Hepatocyte (in vitro differentiated cells): ENCODE measurements around the gene DBX1. TPM values are rescaled to one million over a fixed set of nuclear protein-coding genes. Genes with fewer than 3 reads are reported as not detected.

ENCODE experiments used
- DNase-seq: peaks from one replicate; pipeline ENCODE4 v3.0.0-alpha.2; 2016; ENCODE audit warnings: low spot score
- H2AFZ ChIP-seq: fragments of 200-600 bp; sonication (generic); 2 replicates; pipeline ENCODE4 v1.6.0; 2016; ENCODE audit warnings: antibody characterized with exemption, mild to moderate bottlenecking
- H3K27ac ChIP-seq: fragments of 200-600 bp; sonication (generic); 2 replicates; pipeline ENCODE4 v1.5.1; 2016; ENCODE audit warnings: mild to moderate bottlenecking
- H3K27me3 ChIP-seq: fragments of 200-600 bp; sonication (generic); 2 replicates; pipeline ENCODE4 v1.6.1; 2016
- H3K36me3 ChIP-seq: fragments of 200-600 bp; sonication (generic); replicated peaks from 2 replicates; pipeline ENCODE4 v1.5.1; 2016; ENCODE audit warnings: low read depth; ENCODE audit not compliant: insufficient read depth
- H3K4me1 ChIP-seq: fragments of 200-600 bp; sonication (generic); 2 replicates; pipeline ENCODE4 v1.5.1; 2016; ENCODE audit warnings: mild to moderate bottlenecking, moderate library complexity; ENCODE audit not compliant: insufficient read depth
- H3K4me2 ChIP-seq: fragments of 200-600 bp; sonication (generic); 2 replicates; pipeline ENCODE4 v1.6.0; 2016
- H3K4me3 ChIP-seq: fragments of 200-600 bp; sonication (generic); 2 replicates; pipeline ENCODE4 v1.5.1; 2016; ENCODE audit warnings: mild to moderate bottlenecking
- H3K79me2 ChIP-seq: fragments of 200-600 bp; sonication (generic); 2 replicates; pipeline ENCODE4 v1.6.0; 2017; ENCODE audit warnings: mild to moderate bottlenecking
- H3K9me2 ChIP-seq: fragments of 200-600 bp; sonication (generic); replicated peaks from 2 replicates; pipeline ENCODE4 v1.6.0; 2017; ENCODE audit warnings: mild to moderate bottlenecking; ENCODE audit not compliant: insufficient read depth
- H3K9me3 ChIP-seq: fragments of 200-600 bp; sonication (generic); 2 replicates; pipeline ENCODE4 v1.5.1; 2016; ENCODE audit warnings: low read depth, mild to moderate bottlenecking
- H4K20me1 ChIP-seq: fragments of 200-600 bp; sonication (generic); 2 replicates; pipeline ENCODE4 v1.6.0; 2016; ENCODE audit warnings: mild to moderate bottlenecking; ENCODE audit not compliant: insufficient read depth, poor library complexity, severe bottlenecking
- CTCF ChIP-seq: fragments of 200-600 bp; sonication (generic); IDR thresholded peaks from 2 replicates; pipeline ENCODE4 v1.5.1; 2016; ENCODE audit warnings: antibody characterized with exemption, mild to moderate bottlenecking; ENCODE audit not compliant: poor library complexity
- EZH2 ChIP-seq: fragments of 200-600 bp; sonication (generic); IDR thresholded peaks from 2 replicates; pipeline ENCODE4 v1.6.1; 2016; ENCODE audit warnings: antibody characterized with exemption, mild to moderate bottlenecking, borderline replicate concordance
- EZH2phosphoT487 ChIP-seq: fragments of 200-600 bp; sonication (generic); IDR thresholded peaks from one replicate; pipeline ENCODE4 v1.6.1; 2018; ENCODE audit warnings: antibody characterized with exemption, mild to moderate bottlenecking, low read depth, moderate library complexity; ENCODE audit not compliant: unreplicated experiment, severe bottlenecking
- WGBS: methylation state at CpG from one replicate; pipeline ENCODE4 v1.1.6; 2016; ENCODE audit warnings: low lambda C conversion rate; ENCODE audit errors: missing lambda C conversion rate; 5-methylcytosine and 5-hydroxymethylcytosine counted together
- polyA plus RNA-seq: library from polyadenylated mRNA; unstranded; fragments of >200 nt; fragmentation: Nextera tagmentation; extraction: Ambion mirVana; gene quantifications from 2 replicates; pipeline ENCODE4 v1.2.1, GENCODE V29; 2016
- total RNA-seq: library from RNA; depleted of rRNA; stranded (reverse); fragments of >200 nt; gene quantifications from 2 replicates; pipeline ENCODE4 v1.2.3, GENCODE V29; 2014

The DBX1 gene
- total and polyA plus RNA-seq, 2 experiments from 2014 or later: not detected

- H3K27ac ChIP-seq: no peak overlapping the region
- DNase-seq: no peak
- H3K9me3 ChIP-seq: no peaks in the 10 kb centered on the region
- no peaks in the 10 kb centered on the region for H4K20me1 ChIP-seq
- no peaks in the 10 kb centered on the region for H3K79me2 ChIP-seq
- no peak overlapping the region for H2AFZ ChIP-seq
- no peaks in the 10 kb centered on the region for H3K4me1 ChIP-seq
- no peaks in the 10 kb centered on the region for H3K9me2 ChIP-seq
- H3K36me3 ChIP-seq: no peaks in the 10 kb centered on the region
- H3K27me3 ChIP-seq: peaks cover 9% of the 10 kb centered on the region
- 64% methylated on average over 2 of the region's 2 CpGs for WGBS
- TF ChIP-seq EZH2phosphoT487 (no peak), EZH2 (no peak), CTCF (no peak)
- no peak overlapping the region for H3K4me2 ChIP-seq
- H3K4me3 ChIP-seq: no peak overlapping the region
These were observed 31.9 kb upstream of the DBX1 start for GRCh38 chr11:20192151-20192550.

- no peak overlapping the region for H2AFZ ChIP-seq
- H3K4me1 ChIP-seq: no peaks in the 10 kb centered on the region
- TF ChIP-seq CTCF: no peak
- TF ChIP-seq EZH2phosphoT487: no peak
- TF ChIP-seq EZH2: no peak
- no peaks in the 10 kb centered on the region for H3K36me3 ChIP-seq
- no peak overlapping the region for H3K27ac ChIP-seq
- H3K27me3 ChIP-seq: peaks cover 25% of the 10 kb centered on the region
- H4K20me1 ChIP-seq: no peaks in the 10 kb centered on the region
- no peak overlapping the region for H3K4me2 ChIP-seq
- no peaks in the 10 kb centered on the region for H3K79me2 ChIP-seq
- DNase-seq: no peak
- H3K4me3 ChIP-seq: no peak overlapping the region
- no peaks in the 10 kb centered on the region for H3K9me2 ChIP-seq
- no peaks in the 10 kb centered on the region for H3K9me3 ChIP-seq
- 92% methylated on average over 2 of the region's 2 CpGs for WGBS
These were observed 18.7 kb upstream of the DBX1 start for GRCh38 chr11:20178976-20179375.

- no peaks in the 10 kb centered on the region for H3K9me3 ChIP-seq
- no peaks in the 10 kb centered on the region for H3K9me2 ChIP-seq
- H4K20me1 ChIP-seq: no peaks in the 10 kb centered on the region
- H3K27ac ChIP-seq: no peak overlapping the region
- no peak for DNase-seq
- WGBS: 84% methylated on average over 7 of the region's 7 CpGs
- H3K36me3 ChIP-seq: no peaks in the 10 kb centered on the region
- H3K4me2 ChIP-seq: no peak overlapping the region
- peaks cover 31% of the 10 kb centered on the region for H3K27me3 ChIP-seq
- H2AFZ ChIP-seq: no peak overlapping the region
- TF ChIP-seq EZH2phosphoT487 (no peak), EZH2 (no peak), CTCF (no peak)
- no peak overlapping the region for H3K4me3 ChIP-seq
- no peaks in the 10 kb centered on the region for H3K79me2 ChIP-seq
- H3K4me1 ChIP-seq: no peaks in the 10 kb centered on the region
These were observed 16.9 kb upstream of the DBX1 start for GRCh38 chr11:20177136-20177535.

GRCh38 chr11:20172721-20173447 lies 12.6 kb upstream of the DBX1 start:
- H4K20me1 ChIP-seq: no peaks in the 10 kb centered on the region
- H3K79me2 ChIP-seq: no peaks in the 10 kb centered on the region
- H2AFZ ChIP-seq: no peak overlapping the region
- no peak overlapping the region for H3K27ac ChIP-seq
- no peak overlapping the region for H3K4me3 ChIP-seq
- TF ChIP-seq EZH2phosphoT487: no peak
- no peak for TF ChIP-seq EZH2
- TF ChIP-seq CTCF: no peak
- no peaks in the 10 kb centered on the region for H3K9me2 ChIP-seq
- H3K4me1 ChIP-seq: no peaks in the 10 kb centered on the region
- H3K27me3 ChIP-seq: peaks cover 28% of the 10 kb centered on the region
- H3K36me3 ChIP-seq: no peaks in the 10 kb centered on the region
- WGBS: 85% methylated on average over 5 of the region's 5 CpGs
- no peak for DNase-seq
- no peaks in the 10 kb centered on the region for H3K9me3 ChIP-seq
- no peak overlapping the region for H3K4me2 ChIP-seq
